HG03095 (cell line): ENCODE measurements around the gene SOX5.
"Not testable (repeated sequence)": the region's sequence is repeated elsewhere in the genome, so short reads cannot be mapped to it uniquely, and the experiment has no call there.

Source experiments
- ATAC-seq: cut with Tn5 transposase; IDR thresholded peaks from one replicate; pipeline ENCODE4 v1.9.1; 2021; ENCODE audit warnings: moderate library complexity; ENCODE audit not compliant: unreplicated experiment

SOX5 gene

GRCh38 chr12:23760495-23760894 is 189.0 kb downstream of the SOX5 start:
- no peak for ATAC-seq

GRCh38 chr12:23758608-23759007 is 190.9 kb downstream of the SOX5 start:
- no peak for ATAC-seq

GRCh38 chr12:23757541-23757962 is 191.9 kb downstream of the SOX5 start:
- ATAC-seq: no peak

DNA sequence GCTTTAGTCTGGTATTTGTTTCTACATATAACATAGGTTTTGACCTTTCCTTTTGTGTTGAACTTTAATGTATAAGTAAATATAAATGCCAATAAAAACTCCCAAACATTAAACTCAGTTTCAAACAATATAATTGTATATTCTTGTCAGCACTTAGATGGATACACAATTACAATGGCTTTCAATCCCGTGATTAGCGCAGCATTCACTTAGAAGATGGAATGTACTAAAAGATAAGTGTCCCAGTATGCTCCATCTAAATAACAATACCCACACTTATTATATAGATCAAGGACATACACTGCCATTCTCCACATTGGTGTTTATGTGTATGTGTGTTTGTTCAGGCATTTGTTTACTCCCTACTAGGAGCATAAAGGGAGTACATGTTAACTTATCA is 193.1 kb downstream of the SOX5 start:
- ATAC-seq: no peak

- ATAC-seq: no peak
Measured at GRCh38 chr12:23753628-23754365, 195.7 kb downstream of the SOX5 start.

- ATAC-seq: no peak
Measured at GRCh38 chr12:23752245-23752644, 197.2 kb downstream of the SOX5 start.

DNA sequence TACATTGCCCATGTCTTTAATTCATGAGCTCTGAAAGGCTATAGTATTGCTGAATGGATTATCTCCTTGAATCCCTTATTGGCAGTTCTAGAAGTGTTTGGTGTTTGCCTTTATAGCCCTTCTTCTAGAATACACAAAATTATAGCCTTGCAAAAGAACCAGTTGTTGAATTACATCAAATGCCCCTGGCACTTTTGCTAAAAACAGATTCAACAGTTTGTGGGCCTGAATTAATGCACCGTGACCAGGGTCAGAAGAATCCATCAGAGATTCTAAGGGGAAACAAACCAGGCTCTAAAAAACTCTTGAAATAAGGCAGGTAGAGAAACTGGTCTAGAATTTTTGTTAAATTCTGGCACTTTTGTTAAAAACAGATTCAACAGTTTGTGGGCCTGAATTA is 197.8 kb downstream of the SOX5 start:
- no peak for ATAC-seq

DNA sequence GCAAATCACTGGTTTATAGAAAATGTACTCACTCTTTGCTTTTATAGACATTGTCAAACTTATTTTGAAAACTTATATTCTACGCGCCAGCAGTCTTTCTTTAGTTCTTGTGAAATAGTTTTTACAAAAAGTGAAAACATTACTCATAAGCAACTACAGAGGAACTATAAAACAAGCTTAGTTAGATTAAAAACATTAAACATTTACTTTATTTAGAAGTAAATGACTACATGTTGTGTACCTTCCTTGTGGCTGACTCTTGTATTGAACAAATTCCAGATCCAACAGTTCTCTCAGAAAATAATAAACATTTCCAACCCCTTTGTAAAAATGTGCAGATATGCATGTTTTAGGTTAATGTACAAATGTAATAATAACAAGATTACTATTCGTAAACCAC is 198.5 kb downstream of the SOX5 start:
- no peak for ATAC-seq

- ATAC-seq: no peak
Measured at GRCh38 chr12:23744696-23745095, 204.8 kb downstream of the SOX5 start.

DNA sequence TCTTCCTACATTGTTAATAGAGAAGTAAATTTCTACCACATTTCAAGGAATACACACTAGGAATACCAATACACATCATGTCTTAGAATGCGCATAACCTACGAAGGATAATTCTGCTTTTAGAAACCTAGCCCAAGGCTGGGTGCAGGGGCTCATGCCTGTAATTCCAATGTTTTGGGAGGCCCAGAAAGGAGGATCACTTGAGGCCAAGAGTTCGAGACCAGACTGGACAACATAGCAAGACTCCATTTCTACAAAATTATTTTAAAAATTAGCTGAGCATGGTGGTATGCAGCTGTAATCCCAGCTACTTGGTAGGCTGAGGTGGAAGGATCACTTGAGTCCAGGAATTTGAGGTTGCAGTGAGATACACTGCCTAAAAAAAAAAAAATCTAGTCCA is 206.9 kb downstream of the SOX5 start:
- no peak for ATAC-seq

GRCh38 chr12:23731493-23731892 is 218.0 kb downstream of the SOX5 start:
- no peak for ATAC-seq

GRCh38 chr12:23731035-23731434 is 218.4 kb downstream of the SOX5 start:
- no peak for ATAC-seq

DNA sequence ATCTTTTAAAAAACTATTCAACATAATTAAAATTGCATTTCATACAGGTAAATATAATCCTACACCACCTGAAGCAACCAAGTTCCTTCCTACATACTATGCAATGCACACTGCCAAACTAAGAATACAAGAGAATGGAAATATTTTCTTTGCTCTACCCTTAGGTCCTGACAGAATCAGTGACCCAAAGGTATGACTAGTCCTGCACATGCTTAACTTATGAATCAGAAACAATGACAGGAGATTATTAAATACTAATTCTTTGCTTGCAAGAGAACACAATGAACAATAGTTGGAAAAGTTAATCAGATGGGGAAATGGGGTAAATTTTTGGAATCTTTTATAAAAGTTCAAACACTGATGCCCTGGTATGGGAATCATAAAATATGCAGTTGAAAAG is 220.1 kb downstream of the SOX5 start:
- no peak for ATAC-seq

GRCh38 chr12:23726646-23727045 is 222.8 kb downstream of the SOX5 start:
- no peak for ATAC-seq

DNA sequence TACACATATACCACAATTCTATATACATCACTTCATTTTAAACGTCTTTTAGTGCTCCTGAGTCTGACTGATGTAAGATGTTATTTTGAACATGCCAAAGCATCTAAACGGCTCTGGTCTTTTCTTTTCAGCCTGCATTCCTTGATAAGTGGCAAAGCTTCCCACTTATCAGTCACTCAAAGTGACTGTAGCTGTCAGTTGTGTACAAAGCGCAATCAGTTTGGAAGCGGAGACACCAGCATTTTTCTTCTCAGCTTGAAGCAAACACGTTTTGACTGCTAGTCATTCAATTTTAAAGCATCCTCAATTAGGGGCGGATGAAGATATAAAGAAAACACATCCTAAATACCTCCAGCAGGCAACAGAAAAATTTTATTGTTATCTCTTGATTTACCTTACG is 226.8 kb downstream of the SOX5 start:
- no peak for ATAC-seq

- no peak for ATAC-seq
Measured at GRCh38 chr12:23721268-23721667, 228.2 kb downstream of the SOX5 start.

DNA sequence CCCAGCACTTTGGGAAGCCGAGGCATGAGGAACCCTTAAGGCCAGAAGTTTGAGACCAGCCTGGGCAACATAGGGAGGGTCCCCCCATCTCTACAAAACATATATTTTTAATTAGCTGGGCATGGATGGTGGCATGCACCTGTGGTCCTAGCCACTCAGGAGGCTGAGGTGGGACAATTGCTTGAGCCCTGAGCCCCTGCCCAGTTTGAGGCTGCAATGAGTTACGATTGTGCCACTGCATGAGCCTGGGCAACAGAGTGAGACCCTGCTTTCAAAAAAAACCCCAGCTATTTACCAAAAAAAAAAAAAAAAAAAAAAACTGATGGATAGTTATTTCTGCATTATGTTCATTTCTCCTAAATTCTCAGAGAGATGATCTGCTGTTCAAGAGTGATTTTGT is 230.0 kb downstream of the SOX5 start:
- ATAC-seq: no peak

DNA sequence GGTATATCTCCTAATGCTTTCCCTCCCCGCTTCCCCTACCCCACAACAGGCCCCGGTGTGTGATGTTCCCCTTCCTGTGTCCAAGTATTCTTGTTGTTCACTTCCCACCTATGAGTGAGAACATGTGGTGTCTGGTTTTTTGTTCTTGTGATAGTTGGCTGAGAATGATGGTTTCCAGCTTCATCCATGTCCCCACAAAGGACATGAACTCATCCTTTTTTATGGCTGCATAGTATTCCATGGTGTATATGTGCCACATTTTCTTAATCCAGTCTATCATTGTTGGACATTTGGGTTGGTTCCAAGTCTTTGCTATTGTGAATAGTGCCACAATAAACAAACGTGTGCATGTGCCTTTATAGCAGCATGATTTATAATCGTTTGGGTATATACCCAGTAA is 239.1 kb downstream of the SOX5 start:
- ATAC-seq: not testable (repeated sequence)

DNA sequence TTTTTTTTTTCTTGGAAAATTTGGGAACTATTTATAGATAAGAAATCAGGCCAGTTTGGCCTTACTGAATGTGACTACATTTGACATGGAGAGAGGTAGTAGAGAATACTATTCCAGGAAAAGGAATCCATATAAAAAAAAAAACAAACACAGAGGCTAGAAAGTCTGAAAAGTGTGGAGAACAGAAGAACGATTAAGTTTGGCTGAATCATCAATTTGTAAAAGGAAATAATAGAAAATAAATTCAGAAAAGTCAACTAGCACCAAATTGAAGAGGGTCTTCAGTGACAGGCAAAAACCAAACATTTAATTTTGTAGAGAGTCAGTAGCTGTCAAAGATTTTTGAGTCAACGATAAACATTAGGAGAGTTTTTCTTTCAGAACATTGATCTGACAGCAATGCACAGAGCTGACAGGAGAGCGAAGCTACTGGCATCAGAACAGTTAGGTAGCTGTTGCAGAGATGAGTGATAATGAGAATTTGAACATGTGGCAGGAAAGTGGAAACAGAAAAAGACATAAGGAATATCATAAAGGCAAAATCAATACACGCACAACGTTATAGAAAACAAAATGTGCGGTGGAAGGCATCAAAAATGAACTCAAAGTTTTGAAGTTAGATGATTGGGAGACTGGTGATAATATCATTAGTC is 241.2 kb downstream of the SOX5 start:
- no peak for ATAC-seq

DNA sequence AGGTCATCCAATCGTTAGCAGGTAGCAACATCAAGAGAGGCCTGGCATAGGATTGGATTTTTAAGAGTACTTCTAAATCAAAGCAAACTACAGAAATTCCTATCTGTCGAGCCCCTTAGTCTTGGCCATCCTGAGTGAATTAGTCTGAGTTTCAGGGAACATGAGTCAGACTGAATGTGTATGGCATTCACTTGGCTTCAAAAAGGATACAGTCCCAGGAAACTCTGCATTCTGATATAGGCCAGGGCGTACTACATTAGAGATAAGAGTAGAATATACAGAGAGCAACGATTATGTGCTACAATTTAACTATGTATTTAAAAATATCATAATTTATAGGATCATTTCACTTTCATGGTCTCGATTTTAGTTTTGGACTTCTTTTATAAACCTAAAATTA is 242.2 kb downstream of the SOX5 start:
- no peak for ATAC-seq

DNA sequence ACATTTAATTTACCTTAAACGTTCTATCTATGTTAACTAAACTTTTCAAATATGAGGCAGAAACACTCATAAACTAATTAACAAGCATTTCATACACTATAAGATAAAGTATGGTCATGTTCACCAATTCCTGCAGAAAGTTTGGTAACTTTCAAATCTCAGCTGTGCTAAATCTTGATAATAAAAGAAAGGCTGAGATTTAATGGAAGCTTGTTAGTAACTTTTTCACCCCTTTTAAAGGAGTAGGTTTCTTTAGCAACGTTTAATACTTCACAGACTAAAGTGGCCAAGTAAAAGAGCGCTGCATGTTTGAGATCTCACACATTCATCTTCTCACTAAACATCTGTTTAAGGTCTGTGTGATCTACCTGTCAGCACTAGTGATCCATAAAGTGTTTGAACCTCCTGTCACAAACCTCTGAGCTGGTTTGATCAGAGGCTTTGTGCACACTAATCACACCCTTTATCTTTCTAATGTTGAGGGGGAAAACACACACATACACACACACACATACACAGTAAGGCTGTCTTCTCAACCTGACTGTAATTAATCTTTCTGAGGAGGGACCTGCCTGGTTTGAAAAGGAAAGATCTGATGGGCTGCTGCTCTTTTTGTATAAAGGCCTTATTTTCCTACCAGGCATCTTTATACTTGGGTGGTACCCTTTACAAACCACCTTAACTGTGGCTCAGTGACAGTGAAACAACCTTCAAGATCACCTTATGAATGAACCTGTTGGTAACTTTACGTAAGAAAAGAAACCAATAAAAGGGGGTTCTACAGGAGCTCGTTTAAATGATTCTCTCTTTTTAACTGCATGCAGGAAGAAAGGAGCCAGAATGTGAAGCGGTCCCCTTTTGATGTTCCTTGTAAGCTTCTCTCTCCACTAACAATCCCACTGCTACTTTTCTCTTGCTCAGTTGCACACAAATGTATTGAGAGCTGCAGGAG is 244.2 kb downstream of the SOX5 start:
- no peak for ATAC-seq

GRCh38 chr12:23703051-23703450 is 246.4 kb downstream of the SOX5 start:
- no peak for ATAC-seq
